K562 (cell line): Measurements from ENCODE around the gene CNTN4. TPM values are rescaled to one million over a fixed set of nuclear protein-coding genes. Genes with fewer than 3 reads are reported as not detected.

Experiments
- ATAC-seq: fragments of 200-7000 bp; cut with Tn5 transposase; 3 replicates; pipeline ENCODE4 v1.9.1; 2020; ENCODE audit warnings: moderate library complexity
- BruUV-seq: library from RNA; stranded (reverse); fragments of 400-500 nt; replicated peaks from 2 replicates; lab custom pipeline; 2021; lab: Mats Ljungman, UMichigan
- CTCF ChIA-PET: fragments of 300-600 bp; formaldehyde crosslinking; extraction: SDS; loops from one replicate; lab custom pipeline; 2021; ENCODE audit warnings: low intra/inter-chr PET ratio; lab: Yijun Ruan, JAX
- POLR2A ChIA-PET: fragments of 300-600, 350-650 bp; sonication (Branson Sonifier 250); formaldehyde crosslinking; extraction: SDS; loops from one replicate; lab custom pipeline; 2021; ENCODE audit warnings: antibody characterized with exemption, inconsistent platforms; lab: Yijun Ruan, JAX
- DNase-seq, 4 experiments: peaks; one replicate each; pipeline versions ENCODE4 v3.0.0 to v3.0.0-alpha.2; 2011 to 2018; ENCODE audit warnings: low spot score in 3 of 4, mixed read lengths in 3 of 4; ENCODE audit errors: extremely low read depth in 1 of 4
- FAIRE-seq: peaks from 2 replicates; lab custom pipeline; 2011; peaks lifted over from hg19 to GRCh38; lab: Jason Lieb, UNC
- H2AFZ ChIP-seq: 2 replicates; pipeline ENCODE4 v1.6.0; 2011; ENCODE audit warnings: low read depth, low read length, control low read depth, inconsistent platforms
- H3K27ac ChIP-seq: fragments of 200-600 bp; 3 replicates; pipeline ENCODE4 v1.8.0; 2011; ENCODE audit warnings: low read depth, mild to moderate bottlenecking, control low read depth, inconsistent platforms, low read length, moderate library complexity, mixed read lengths; ENCODE audit errors: extremely low read depth
- H3K27me3 ChIP-seq, 2 experiments: fragments of 300-600 bp in 1 of 2; 2 replicates in 1 of 2; 3 replicates in 1 of 2; pipeline versions ENCODE4 v1.6.0 to v1.8.0; 2011; ENCODE audit warnings: inconsistent platforms in 2 of 2, low read length in 2 of 2, mild to moderate bottlenecking in 1 of 2, mixed read lengths in 1 of 2, moderate library complexity in 1 of 2; ENCODE audit not compliant: control insufficient read depth in 2 of 2, insufficient read depth in 2 of 2
- H3K36me3 ChIP-seq: fragments of 300-600 bp; 3 replicates; pipeline ENCODE4 v1.8.0; 2011; ENCODE audit warnings: mild to moderate bottlenecking, low read length, inconsistent platforms; ENCODE audit not compliant: control insufficient read depth, insufficient read depth
- H3K4me1 ChIP-seq, 2 experiments: fragments of 200-600 bp in 1 of 2; replicated peaks in 1 of 2; 2 replicates in 1 of 2; 3 replicates in 1 of 2; pipeline versions ENCODE4 v1.5.1 to v1.8.0; 2011; ENCODE audit warnings: inconsistent platforms in 2 of 2, low read length in 2 of 2, mild to moderate bottlenecking in 1 of 2, mixed read lengths in 1 of 2, moderate library complexity in 1 of 2; ENCODE audit not compliant: control insufficient read depth in 2 of 2, insufficient read depth in 2 of 2
- H3K4me2 ChIP-seq: 2 replicates; pipeline ENCODE4 v1.6.1; 2011; ENCODE audit warnings: low read length, control low read depth, inconsistent platforms, mixed read lengths; ENCODE audit not compliant: insufficient read depth
- H3K4me3 ChIP-seq: fragments of 200-600 bp; sonication (generic), shearing (Covaris generic); 2 replicates; pipeline ENCODE4 v1.5.1; 2016; ENCODE audit warnings: control low read depth, inconsistent platforms
- H3K79me2 ChIP-seq: fragments of 200-600 bp; 3 replicates; pipeline ENCODE4 v1.8.0; 2011; ENCODE audit warnings: low read length, inconsistent platforms; ENCODE audit not compliant: control insufficient read depth, insufficient read depth
- H3K9ac ChIP-seq, 2 experiments: 2 replicates each; pipeline versions ENCODE4 v1.6.0 to v1.6.1; 2011; ENCODE audit warnings: low read depth in 2 of 2, low read length in 2 of 2, control low read depth in 1 of 2, inconsistent platforms in 1 of 2, mild to moderate bottlenecking in 1 of 2, mixed read lengths in 1 of 2; ENCODE audit not compliant: insufficient read depth in 1 of 2
- H3K9me1 ChIP-seq: one replicate; pipeline ENCODE4 v1.6.0; 2011; ENCODE audit warnings: inconsistent platforms, mild to moderate bottlenecking, low read length, moderate library complexity; ENCODE audit not compliant: control insufficient read depth, insufficient read depth
- H3K9me3 ChIP-seq: replicated peaks from 2 replicates; pipeline ENCODE4 v1.5.1; 2011; ENCODE audit warnings: low read depth, low read length, inconsistent platforms; ENCODE audit not compliant: control insufficient read depth, insufficient read depth
- H4K20me1 ChIP-seq: replicated peaks from 2 replicates; pipeline ENCODE4 v1.6.1; 2011; ENCODE audit warnings: low read length, inconsistent platforms, mixed read lengths; ENCODE audit not compliant: control insufficient read depth, insufficient read depth
- CBFA2T3 ChIP-seq: fragments of 450-650 bp; IDR thresholded peaks from 2 replicates; pipeline ENCODE4 v1.6.1; 2017
- CCAR2 ChIP-seq: fragments of 200-400 bp; formaldehyde crosslinking; IDR thresholded peaks from 2 replicates; pipeline ENCODE4 v1.6.1; 2017; ENCODE audit warnings: mild to moderate bottlenecking, low read depth, low read length
- IFI16 ChIP-seq: fragments of 250-450 bp; sonication (Bioruptor Pico); IDR thresholded peaks from 2 replicates; pipeline ENCODE4 v2.1.2; 2022; ENCODE audit warnings: mild to moderate bottlenecking, inconsistent platforms
- KLF1 ChIP-seq: fragments of 450-650 bp; IDR thresholded peaks from 2 replicates; pipeline ENCODE4 v1.6.1; 2016; ENCODE audit warnings: missing genetic modification characterization, missing compliant biosample characterization
- RBM25 ChIP-seq: fragments of 200-400 bp; formaldehyde crosslinking; IDR thresholded peaks from 2 replicates; pipeline ENCODE4 v1.6.1; 2018; ENCODE audit warnings: low read length, low read depth, moderate library complexity; ENCODE audit not compliant: severe bottlenecking
- TARDBP ChIP-seq: fragments of 450-650 bp; IDR thresholded peaks from 2 replicates; pipeline ENCODE4 v1.6.1; 2016
- TSC22D4 ChIP-seq: fragments of 450-650 bp; IDR thresholded peaks from 2 replicates; pipeline ENCODE4 v1.6.1; 2016; ENCODE audit warnings: missing genetic modification characterization, missing biosample characterization, control low read depth
- XRCC4 ChIP-seq: IDR thresholded peaks from one replicate; pipeline ENCODE4 v1.6.1; 2011; ENCODE audit not compliant: insufficient read depth, insufficient read length; ENCODE audit errors: extremely low read depth
- ZNF174 ChIP-seq: fragments of 250-450 bp; sonication (Bioruptor Pico); IDR thresholded peaks from 2 replicates; pipeline ENCODE4 v1.4.0; 2020; ENCODE audit warnings: mild to moderate bottlenecking
- ZNF764 ChIP-seq: fragments of 250-450 bp; sonication (Bioruptor Pico); IDR thresholded peaks from 2 replicates; pipeline ENCODE4 v1.4.0; 2020; ENCODE audit warnings: low read depth, mild to moderate bottlenecking, moderate library complexity
- WGBS: fragments of 100-300 bp; shearing (Covaris generic); methylation state at CpG from one replicate; pipeline ENCODE4 v1.1.6; 2016; ENCODE audit warnings: low coverage, mixed read lengths; ENCODE audit not compliant: insufficient coverage; ENCODE audit errors: missing lambda C conversion rate; 5-methylcytosine and 5-hydroxymethylcytosine counted together
- in situ Hi-C: fragments of 300-500 bp; cut with MboI; formaldehyde crosslinking; loops from 4 replicates; pipeline ENCODE4 v1.15.0; 2018; ENCODE audit warnings: inconsistent platforms, mixed read lengths
- intact Hi-C: fragments of 100-400 bp; cut with micrococcal nuclease; formaldehyde crosslinking; loops from 2 replicates; pipeline ENCODE4 v1.14.2; 2022
- polyA plus RNA-seq, 8 experiments: library from polyadenylated mRNA; depleted of rRNA in 4 of 8; stranded (reverse) in 5 of 8; unstranded in 3 of 8; fragments of >200 nt; fragmentation: Nextera tagmentation in 2 of 8; fragmentation: Illumina TruSeq in 1 of 8; extraction: Ambion mirVana in 2 of 8; extraction: Trizol in 1 of 8; gene quantifications; 2 replicates each; pipeline versions ENCODE4 v1.2.1 to v1.2.3, GENCODE V29; 2011 to 2014; ENCODE audit warnings: inconsistent platforms in 1 of 8, missing spikeins in 1 of 8
- total RNA-seq, 7 experiments: library from RNA; depleted of rRNA in 6 of 7; stranded (reverse); fragments of >200 nt in 6 of 7; fragmentation: Illumina TruSeq in 2 of 7; extraction: Trizol in 2 of 7; gene quantifications; 2 replicates each; pipeline versions ENCODE4 v1.2.1 to v1.2.3, GENCODE V29; 2011 to 2021; ENCODE audit warnings: low replicate concordance in 1 of 7
- TF ChIP-seq, protein P1 (sequence below): fragments of 250-450 bp; sonication (Bioruptor Pico); IDR thresholded peaks from 2 replicates; pipeline ENCODE4 v1.9.0; 2021; ENCODE audit warnings: mild to moderate bottlenecking

Gene CNTN4
- total and polyA plus RNA-seq, 9 of the 15 experiments (the other 6 are each of a cell fraction or from before 2014, with no cell fraction given), result not detected

DNA sequence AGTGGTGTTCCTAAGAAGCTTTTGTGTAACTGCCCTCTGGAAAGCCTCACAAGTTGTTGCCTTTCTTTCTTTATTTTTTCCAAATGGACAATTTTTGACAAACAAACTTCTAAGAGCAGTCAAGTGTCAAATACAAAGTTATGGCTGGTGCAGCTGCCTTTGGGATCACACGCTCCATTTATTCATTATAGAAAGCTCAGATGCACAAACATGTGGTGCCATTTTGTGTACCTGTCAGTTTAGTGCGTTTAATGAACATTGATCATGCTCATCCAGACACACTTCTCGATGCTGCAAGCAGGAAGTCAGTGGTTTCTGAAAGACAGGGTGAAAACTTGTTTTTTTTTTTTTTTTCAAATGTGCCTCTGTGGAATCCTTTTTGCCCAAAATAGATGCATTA is 324.5 kb downstream of the CNTN4 start:
- POLR2A ChIA-PET, result no interaction called here
- no peak for ATAC-seq
- Histone ChIP-seq H3K79me2 (no peaks in the 10 kb centered on the region), H3K9me3 (no peaks in the 10 kb centered on the region; the same call in 1 of the 2 replicates), H3K4me2 (no peak overlapping the region), H3K27me3 (no peaks in the 10 kb centered on the region), H3K9me1 (no peaks in the 10 kb centered on the region), H3K27ac (no peak overlapping the region), H3K36me3 (no peaks in the 10 kb centered on the region), H3K4me3 (no peak overlapping the region), H3K4me1 (no peaks in the 10 kb centered on the region), H4K20me1 (no peaks in the 10 kb centered on the region), H3K9ac (no peak overlapping the region), H2AFZ (no peak overlapping the region)
- no TSS peak for BruUV-seq
- CTCF ChIA-PET, result no interaction called here
- FAIRE-seq, result no peak
- DNase-seq, result no peak
- TF ChIP-seq ZNF764 (CRISPR knock-in tag) (no peak), CBFA2T3 (no peak), IFI16 (CRISPR knock-in tag) (no peak), KLF1 (tag) (no peak), TSC22D4 (tag) (no peak), CCAR2 (no peak), TARDBP (no peak), XRCC4 (no peak), ZNF174 (CRISPR knock-in tag) (no peak), RBM25 (no peak)
- TF ChIP-seq, protein P1, sequence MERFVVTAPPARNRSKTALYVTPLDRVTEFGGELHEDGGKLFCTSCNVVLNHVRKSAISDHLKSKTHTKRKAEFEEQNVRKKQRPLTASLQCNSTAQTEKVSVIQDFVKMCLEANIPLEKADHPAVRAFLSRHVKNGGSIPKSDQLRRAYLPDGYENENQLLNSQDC, result no peak
- WGBS, result 0% methylated on average over 3 of the region's 3 CpGs
- intact Hi-C loops (no loop called here), in situ Hi-C loops (no loop called here)
